ENCODE measurements around the gene DUS3L.

The DUS3L gene

DNA sequence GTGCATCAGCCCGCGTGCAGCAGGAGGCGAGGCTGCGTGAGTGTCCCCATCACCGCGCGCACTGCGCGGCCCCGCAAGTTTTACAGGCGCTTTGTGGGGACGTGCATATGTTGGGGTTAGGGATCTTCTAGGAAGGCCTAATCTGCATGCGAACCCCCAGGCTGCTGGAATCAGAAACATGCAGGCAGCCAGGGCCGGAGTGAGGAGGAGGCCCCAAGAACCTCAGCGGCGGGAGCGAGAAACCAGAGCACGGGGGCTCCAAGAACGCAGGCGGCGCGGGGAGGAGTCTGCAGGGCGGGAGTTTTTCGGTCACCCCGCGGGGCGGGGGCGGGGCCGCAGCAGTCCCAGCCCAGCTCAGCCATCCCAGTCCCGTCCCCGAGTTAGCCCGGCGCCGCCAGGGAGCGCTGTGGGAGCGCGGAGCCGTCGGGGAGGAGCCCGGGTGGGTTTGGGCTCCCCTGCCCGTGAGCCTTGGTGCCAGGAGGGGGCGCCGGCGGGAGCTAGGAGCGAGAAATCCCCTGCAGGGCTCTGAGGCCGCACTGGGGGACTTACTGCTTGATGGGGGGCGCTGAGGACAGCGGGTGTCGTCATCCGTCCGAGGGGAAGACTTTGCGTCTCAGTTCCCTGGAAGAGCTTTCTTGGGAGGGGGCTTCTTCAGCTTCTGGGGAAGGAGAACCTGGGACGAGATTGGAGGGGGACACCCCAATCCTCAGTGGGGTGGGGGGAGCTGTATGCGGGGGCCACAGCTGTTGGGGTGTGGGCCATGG is 13.0 kb upstream of the DUS3L start:
- Histone ChIP-seq H3K4me1 (ENCODE audit: low read length) (peaks cover 11% of the 10 kb centered on the region), H3K27ac (ENCODE audit: low read length) (no peak overlapping the region), H3K9me3 (ENCODE audit: insufficient read depth, low read length) (no peaks in the 10 kb centered on the region), H3K27me3 (ENCODE audit: low read depth, low read length) (peaks cover 14% of the 10 kb centered on the region), H3K79me2 (ENCODE audit: low read length) (no peaks in the 10 kb centered on the region), H3K9ac (ENCODE audit: low read length) (peak overlapping the region; percentile 49), H2AFZ (ENCODE audit: low read depth, low read length) (peak overlapping the region; percentile 90), H3K36me3 (replicated peaks; ENCODE audit: low read depth, low read length) (no peaks in the 10 kb centered on the region), H3K4me3 (ENCODE audit: low read length) (peak overlapping the region; percentile 70), H3K4me2 (ENCODE audit: low read length) (peak overlapping the region; percentile 91), H4K20me1 (ENCODE audit: insufficient read depth, low read length) (no peaks in the 10 kb centered on the region)
- TF ChIP-seq, protein P1, sequence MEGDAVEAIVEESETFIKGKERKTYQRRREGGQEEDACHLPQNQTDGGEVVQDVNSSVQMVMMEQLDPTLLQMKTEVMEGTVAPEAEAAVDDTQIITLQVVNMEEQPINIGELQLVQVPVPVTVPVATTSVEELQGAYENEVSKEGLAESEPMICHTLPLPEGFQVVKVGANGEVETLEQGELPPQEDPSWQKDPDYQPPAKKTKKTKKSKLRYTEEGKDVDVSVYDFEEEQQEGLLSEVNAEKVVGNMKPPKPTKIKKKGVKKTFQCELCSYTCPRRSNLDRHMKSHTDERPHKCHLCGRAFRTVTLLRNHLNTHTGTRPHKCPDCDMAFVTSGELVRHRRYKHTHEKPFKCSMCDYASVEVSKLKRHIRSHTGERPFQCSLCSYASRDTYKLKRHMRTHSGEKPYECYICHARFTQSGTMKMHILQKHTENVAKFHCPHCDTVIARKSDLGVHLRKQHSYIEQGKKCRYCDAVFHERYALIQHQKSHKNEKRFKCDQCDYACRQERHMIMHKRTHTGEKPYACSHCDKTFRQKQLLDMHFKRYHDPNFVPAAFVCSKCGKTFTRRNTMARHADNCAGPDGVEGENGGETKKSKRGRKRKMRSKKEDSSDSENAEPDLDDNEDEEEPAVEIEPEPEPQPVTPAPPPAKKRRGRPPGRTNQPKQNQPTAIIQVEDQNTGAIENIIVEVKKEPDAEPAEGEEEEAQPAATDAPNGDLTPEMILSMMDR (IDR thresholded peaks at IDR 0.05; ENCODE audit: low read depth, low read length): peak; percentile 98
- TF ChIP-seq EZH2phosphoT487 (IDR thresholded peaks at IDR 0.05; ENCODE audit: low read depth): no peak

DNA sequence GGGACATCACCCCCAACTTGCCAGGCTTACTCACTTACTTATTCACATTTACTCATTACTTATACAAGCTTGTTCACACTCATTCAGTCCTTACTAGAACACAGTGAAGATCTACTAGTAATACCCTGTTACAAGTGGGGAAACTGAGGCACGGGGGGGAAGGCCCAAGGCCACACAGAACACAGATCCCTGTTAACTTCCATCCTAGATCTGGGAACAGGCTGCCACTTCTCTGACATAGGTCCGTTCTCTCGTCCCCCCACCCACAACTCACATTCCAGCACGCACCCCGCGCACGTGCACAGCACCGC is 12.4 kb upstream of the DUS3L start:
- H2AFZ ChIP-seq (ENCODE audit: low read depth, low read length): peak overlapping the region; percentile 86
- peak overlapping the region; percentile 45 for H3K9ac ChIP-seq (ENCODE audit: low read length)
- H3K27ac ChIP-seq (ENCODE audit: low read length): no peak overlapping the region
- TF ChIP-seq EZH2phosphoT487 (IDR thresholded peaks at IDR 0.05; ENCODE audit: low read depth): no peak
- TF ChIP-seq, protein P1 (IDR thresholded peaks at IDR 0.05; ENCODE audit: low read depth, low read length): no peak
- H3K36me3 ChIP-seq (replicated peaks; ENCODE audit: low read depth, low read length): no peaks in the 10 kb centered on the region
- no peaks in the 10 kb centered on the region for H3K79me2 ChIP-seq (ENCODE audit: low read length)
- H3K4me3 ChIP-seq (ENCODE audit: low read length): peak overlapping the region; percentile 70
- no peaks in the 10 kb centered on the region for H4K20me1 ChIP-seq (ENCODE audit: insufficient read depth, low read length)
- H3K4me2 ChIP-seq (ENCODE audit: low read length): peak overlapping the region; percentile 91
- peaks cover 14% of the 10 kb centered on the region for H3K27me3 ChIP-seq (ENCODE audit: low read depth, low read length)
- no peaks in the 10 kb centered on the region for H3K9me3 ChIP-seq (ENCODE audit: insufficient read depth, low read length)
- peaks cover 11% of the 10 kb centered on the region for H3K4me1 ChIP-seq (ENCODE audit: low read length)

DNA sequence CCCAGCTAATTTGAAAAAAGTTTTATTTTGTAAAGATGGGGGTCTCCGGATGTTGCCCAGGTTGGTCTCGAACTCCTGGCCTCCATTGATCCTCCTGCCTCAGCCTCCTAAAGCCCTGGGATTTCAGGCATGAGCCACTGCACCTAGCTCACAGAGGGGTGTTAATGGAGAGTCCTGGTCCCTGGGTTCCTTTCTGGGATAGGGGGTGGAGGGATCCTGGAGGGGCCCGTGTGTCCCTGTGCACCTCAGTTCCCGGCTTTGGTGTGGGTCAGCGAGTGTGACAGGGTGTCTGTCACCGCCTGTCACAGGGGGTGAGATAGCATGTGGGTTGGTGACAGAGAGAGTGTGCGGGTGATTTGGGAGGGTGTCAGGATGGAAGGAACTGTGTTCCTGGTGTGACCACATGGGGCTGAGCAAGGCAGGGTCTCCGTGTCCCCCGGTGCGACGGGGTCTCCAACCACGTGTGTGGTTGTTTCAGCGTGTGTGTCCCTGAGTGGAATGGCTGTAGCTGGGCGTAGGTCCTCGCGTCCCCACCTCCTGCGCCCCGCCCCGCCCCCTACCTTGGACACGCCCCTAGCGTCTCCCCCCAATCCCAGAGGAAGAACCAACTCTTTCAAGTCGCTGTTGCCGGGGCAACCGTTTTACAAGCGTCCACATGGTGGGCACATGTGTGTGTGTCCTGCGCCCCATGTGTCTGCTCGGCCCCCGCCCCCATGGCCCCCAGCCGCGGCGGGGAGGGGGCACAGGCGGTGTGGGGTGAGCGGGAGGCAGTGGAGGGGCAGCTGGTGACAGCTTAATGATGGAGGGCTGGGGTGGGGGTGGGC is 11.0 kb upstream of the DUS3L start:
- no peak overlapping the region for H3K4me2 ChIP-seq (ENCODE audit: low read length)
- peaks cover 11% of the 10 kb centered on the region for H3K4me1 ChIP-seq (ENCODE audit: low read length)
- H3K36me3 ChIP-seq (replicated peaks; ENCODE audit: low read depth, low read length): no peaks in the 10 kb centered on the region
- H2AFZ ChIP-seq (ENCODE audit: low read depth, low read length): no peak overlapping the region
- no peak overlapping the region for H3K27ac ChIP-seq (ENCODE audit: low read length)
- no peaks in the 10 kb centered on the region for H3K9me3 ChIP-seq (ENCODE audit: insufficient read depth, low read length)
- H3K9ac ChIP-seq (ENCODE audit: low read length): no peak overlapping the region
- H4K20me1 ChIP-seq (ENCODE audit: insufficient read depth, low read length): no peaks in the 10 kb centered on the region
- peaks cover 14% of the 10 kb centered on the region for H3K27me3 ChIP-seq (ENCODE audit: low read depth, low read length)
- TF ChIP-seq EZH2phosphoT487 (IDR thresholded peaks at IDR 0.05; ENCODE audit: low read depth): no peak
- TF ChIP-seq, protein P1 (IDR thresholded peaks at IDR 0.05; ENCODE audit: low read depth, low read length): no peak
- no peaks in the 10 kb centered on the region for H3K79me2 ChIP-seq (ENCODE audit: low read length)
- no peak overlapping the region for H3K4me3 ChIP-seq (ENCODE audit: low read length)

Measured in OCI-LY3 (cell line).